Activated CD4-positive, alpha-beta T cell treated with anti-CD3 and anti-CD28 coated beads for 36 hours (primary cell): ENCODE data around the gene GRAMD1B. TPM values are rescaled to one million over a fixed set of nuclear protein-coding genes. Genes with fewer than 3 reads are reported as not detected.

Experiments used
- ATAC-seq: fragments of 200-7000 bp; cut with Tn5 transposase; one replicate; pipeline ENCODE4 v1.10.0; 2021; ENCODE audit warnings: mild to moderate bottlenecking, moderate library complexity
- CTCF ChIA-PET: fragments of 350-600 bp; sonication (Branson Sonifier 250); formaldehyde crosslinking; loops from one replicate; lab custom pipeline; 2021; ENCODE audit warnings: antibody characterized with exemption; lab: Charles Lee
- POLR2A ChIA-PET: fragments of 350-600 bp; sonication (Branson Sonifier 250); formaldehyde crosslinking; loops from one replicate; lab custom pipeline; 2021; ENCODE audit warnings: antibody characterized with exemption, inconsistent platforms; lab: Charles Lee
- DNase-seq: peaks from one replicate; pipeline ENCODE4 v3.0.0-alpha.2; 2020
- H3K27ac Mint-ChIP-seq: one replicate; pipeline ENCODE4 v1.8.0; 2021; ENCODE audit warnings: mixed read lengths
- H3K27me3 Mint-ChIP-seq: one replicate; pipeline ENCODE4 v1.8.0; 2021; ENCODE audit warnings: mixed read lengths
- H3K36me3 Mint-ChIP-seq: one replicate; pipeline ENCODE4 v1.8.0; 2021; ENCODE audit warnings: low read depth, mixed read lengths
- H3K4me1 Mint-ChIP-seq: one replicate; pipeline ENCODE4 v1.8.0; 2021; ENCODE audit warnings: mixed read lengths
- H3K4me3 Mint-ChIP-seq: one replicate; pipeline ENCODE4 v1.8.0; 2021; ENCODE audit warnings: mild to moderate bottlenecking, moderate library complexity, mixed read lengths
- H3K9me3 Mint-ChIP-seq: one replicate; pipeline ENCODE4 v1.8.0; 2021; ENCODE audit warnings: low read depth, mixed read lengths
- intact Hi-C, 2 experiments: fragments of 100-400 bp; cut with DNase I in 1 of 2; cut with micrococcal nuclease in 1 of 2; formaldehyde crosslinking; loops; one replicate each; pipeline versions ENCODE4 v1.14.2 to v1.15.1; 2022 to 2024; cut with DNase I, micrococcal nuclease
- total RNA-seq, 2 experiments: library from RNA; stranded (reverse); gene quantifications; one replicate each; pipeline ENCODE4 v1.2.3, GENCODE V29; 2021

GRAMD1B gene
- 10 to 100 TPM; 38.6 to 45.7 TPM for total RNA-seq

DNA sequence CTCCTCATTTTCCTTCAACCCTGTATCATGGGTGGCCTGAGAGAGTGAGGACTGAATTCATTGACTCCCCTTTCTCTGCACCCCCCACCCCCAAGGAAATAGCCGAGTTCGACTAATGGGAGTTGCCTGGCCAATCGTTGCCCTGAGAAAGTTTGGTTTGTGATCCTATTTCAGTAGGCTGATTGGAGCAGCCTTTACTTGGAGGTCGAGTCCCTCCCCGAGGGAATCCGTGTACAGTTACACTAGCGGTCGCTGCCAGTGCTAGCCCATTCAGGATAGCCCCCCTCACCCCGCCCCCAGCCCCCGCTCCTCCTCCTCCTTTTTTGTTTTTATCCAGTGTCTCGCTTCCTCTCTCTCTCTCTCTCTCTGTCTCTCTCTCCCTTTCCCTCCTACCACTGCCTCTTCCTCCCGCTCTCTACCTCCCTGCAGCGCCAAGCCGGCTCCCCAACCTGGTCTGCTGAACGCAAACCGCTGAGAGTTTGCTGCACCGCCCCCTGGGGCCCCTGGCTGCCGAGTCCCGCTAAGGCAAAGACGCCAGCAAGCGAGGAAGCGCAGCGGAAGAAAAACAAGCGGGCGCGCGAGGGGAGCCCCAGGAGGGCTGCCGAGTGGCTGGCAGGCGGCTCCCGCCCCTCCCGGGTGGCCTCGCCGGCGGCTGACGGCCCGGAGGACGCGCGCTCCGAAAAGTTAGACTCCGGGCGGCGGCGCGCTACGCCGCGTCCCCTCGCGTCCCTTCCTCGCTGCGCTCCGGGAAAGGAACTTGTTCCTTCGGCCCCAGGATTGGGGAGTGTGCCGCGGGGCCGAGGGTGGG is at the start of gene GRAMD1B:
Gene GRAMD1B (plus strand): TSS at position 357 of the 808 bp plus-strand sequence. CDS start 524 bp downstream, outside the sequence.
- Mint-ChIP-seq H3K4me3 (peak within 1 kb of the TSS; percentile 76), H3K36me3 (peaks cover 16% of the 10 kb centered on the region), H3K4me1 (peaks cover 39% of the 10 kb centered on the region), H3K27me3 (no peaks in the 10 kb centered on the region), H3K9me3 (no peaks in the 10 kb centered on the region), H3K27ac (peak within 1 kb of the TSS; percentile 79)
- POLR2A ChIA-PET = no interaction called here
- intact Hi-C loops = loop anchor here (1.0 to 5.0 kb wide), 5 partner anchors 23 to 128 kb away; no protein-coding TSS in a partner anchor
- DNase-seq (peak; percentile 90), ATAC-seq (peak; percentile 68)
- CTCF ChIA-PET = interaction anchor here (0.5 to 5.8 kb wide), 6 partner anchors 12 to 48 kb away, joined by 3 to 33 read pairs (median 4); no protein-coding TSS in a partner anchor

DNA sequence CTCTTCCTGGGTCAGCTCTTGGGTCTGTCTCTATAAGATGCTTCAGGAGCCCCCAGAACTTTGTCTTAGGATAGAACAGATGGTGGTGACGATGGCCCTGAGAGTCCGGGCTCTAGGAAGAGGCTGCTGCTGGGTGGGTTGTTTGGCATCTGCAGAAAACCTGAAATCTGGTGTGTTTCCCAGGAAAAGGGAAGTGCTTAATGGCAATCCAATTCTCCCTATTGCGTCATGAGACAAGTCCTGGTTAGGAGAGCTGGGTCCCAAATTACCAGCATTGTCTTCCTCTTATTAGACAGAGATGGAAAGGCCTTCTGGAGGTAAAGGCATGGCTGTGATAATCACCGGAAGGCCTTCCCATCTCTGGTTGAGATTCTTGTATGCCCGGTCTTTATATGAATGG is 48.9 kb upstream of the GRAMD1B start:
- Mint-ChIP-seq H3K4me3 (no peak overlapping the region), H3K4me1 (peaks cover 34% of the 10 kb centered on the region), H3K36me3 (no peaks in the 10 kb centered on the region), H3K27ac (peak overlapping the region; percentile 78), H3K27me3 (peaks cover 4% of the 10 kb centered on the region), H3K9me3 (no peaks in the 10 kb centered on the region)
- intact Hi-C loops = loop anchor here (5.0 kb wide), 3 partner anchors 44 to 639 kb away; no protein-coding TSS in a partner anchor
- ChIA-PET CTCF (interaction anchor here (0.8 to 1.6 kb wide), 7 partner anchors 10 to 318 kb away, joined by 3 to 7 read pairs (median 3); no protein-coding TSS in a partner anchor), POLR2A (interaction anchor here (0.9 to 1.4 kb wide), 3 partner anchors 24 to 317 kb away, joined by 3 to 13 read pairs (median 4); no protein-coding TSS in a partner anchor)
- DNase-seq (no peak), ATAC-seq (no peak)

DNA sequence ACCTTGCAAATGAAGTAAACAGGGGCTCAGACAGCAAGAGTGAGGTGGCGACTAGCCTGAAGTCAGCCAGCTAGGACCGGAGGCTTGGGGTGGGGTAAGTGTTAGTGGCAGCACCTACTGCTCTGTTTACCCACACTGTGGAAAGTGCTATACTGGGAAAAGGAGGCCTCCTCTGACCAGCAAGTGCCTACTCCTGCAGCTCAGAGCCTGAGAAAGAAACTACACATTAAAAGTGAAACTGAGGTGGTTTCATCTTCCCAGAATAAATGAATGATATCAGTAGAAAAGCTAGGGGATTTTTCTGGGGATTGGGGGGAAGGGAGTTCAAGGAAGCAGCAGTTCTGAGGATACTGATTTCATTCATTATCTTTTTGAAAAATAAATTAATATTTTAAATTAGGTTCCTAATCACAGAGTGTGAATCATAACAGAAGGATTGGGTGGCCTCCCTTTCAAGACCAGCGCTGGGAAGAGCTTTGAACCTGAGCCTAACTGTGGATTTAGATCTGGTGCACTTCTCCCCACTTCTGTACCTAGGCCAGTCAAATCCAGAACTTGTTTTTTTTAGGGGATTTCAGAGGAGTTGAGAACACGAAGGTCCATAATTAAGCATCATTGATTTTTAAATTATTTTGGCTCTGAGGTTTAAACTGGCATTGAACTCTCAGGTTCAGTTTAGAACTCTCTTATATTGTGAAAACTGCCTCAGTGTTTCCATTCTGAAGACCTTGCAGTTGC is 48.1 kb upstream of the GRAMD1B start:
- Mint-ChIP-seq H3K36me3 (no peaks in the 10 kb centered on the region), H3K9me3 (no peaks in the 10 kb centered on the region), H3K27me3 (peaks cover 4% of the 10 kb centered on the region), H3K4me3 (no peak overlapping the region), H3K4me1 (peaks cover 29% of the 10 kb centered on the region), H3K27ac (peak overlapping the region; percentile 78)
- peak; percentile 81 for DNase-seq
- ChIA-PET CTCF (interaction anchor here (0.6 to 1.6 kb wide), 10 partner anchors 9 to 318 kb away, joined by 3 to 10 read pairs (median 3); no protein-coding TSS in a partner anchor), POLR2A (interaction anchor here (0.6 to 1.8 kb wide), 6 partner anchors 10 to 526 kb away, joined by 3 to 13 read pairs (median 4); partner anchors contain the start of gene HSPA8)
- intact Hi-C loops = loop anchor here (1.0 to 5.0 kb wide), 14 partner anchors 25 to 640 kb away; partner anchors contain the start of gene HSPA8 (in 1 of the 2)
- peak; percentile 91 for ATAC-seq

DNA sequence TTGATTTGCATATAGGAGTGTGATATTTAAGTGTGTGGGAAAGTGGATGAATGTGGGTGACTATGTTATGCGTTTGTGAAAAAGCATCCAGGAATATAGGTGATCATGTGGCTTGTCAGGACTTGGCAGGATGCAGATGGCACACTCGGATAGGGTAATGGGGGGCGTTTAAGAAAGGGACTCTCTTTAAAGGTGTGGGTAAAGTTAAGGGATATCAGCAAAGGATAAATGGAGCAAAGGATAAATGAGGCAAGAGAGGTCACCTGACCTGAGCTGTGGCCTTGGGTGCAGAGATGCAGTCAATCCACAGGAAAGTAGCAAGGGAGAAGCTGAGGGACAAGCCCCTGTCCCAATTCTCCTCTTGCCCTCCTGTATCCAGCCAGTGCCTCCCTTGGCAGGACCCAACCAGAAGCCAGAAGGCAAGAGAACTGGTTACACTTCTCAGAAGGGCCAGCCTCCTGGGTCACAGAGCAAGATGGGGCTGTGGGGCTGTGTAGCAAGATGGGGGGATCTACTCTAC is 47.5 kb upstream of the GRAMD1B start:
- Mint-ChIP-seq H3K4me3 (no peak overlapping the region), H3K27me3 (peaks cover 2% of the 10 kb centered on the region), H3K36me3 (no peaks in the 10 kb centered on the region), H3K9me3 (no peaks in the 10 kb centered on the region), H3K27ac (no peak overlapping the region), H3K4me1 (peaks cover 26% of the 10 kb centered on the region)
- peak; percentile 3 for ATAC-seq
- intact Hi-C loops = loop anchor here (1.0 to 5.0 kb wide), 14 partner anchors 24 to 640 kb away; partner anchors contain the start of gene HSPA8 (in 1 of the 2)
- DNase-seq = peak; percentile 43
- CTCF ChIA-PET = interaction anchor here (1.1 to 1.6 kb wide), 5 partner anchors 21 to 82 kb away, joined by 3 to 10 read pairs (median 4); no protein-coding TSS in a partner anchor
- POLR2A ChIA-PET = interaction anchor here (0.6 to 1.8 kb wide), 4 partner anchors 11 to 526 kb away, joined by 3 to 13 read pairs (median 4); partner anchors contain the start of gene HSPA8

DNA sequence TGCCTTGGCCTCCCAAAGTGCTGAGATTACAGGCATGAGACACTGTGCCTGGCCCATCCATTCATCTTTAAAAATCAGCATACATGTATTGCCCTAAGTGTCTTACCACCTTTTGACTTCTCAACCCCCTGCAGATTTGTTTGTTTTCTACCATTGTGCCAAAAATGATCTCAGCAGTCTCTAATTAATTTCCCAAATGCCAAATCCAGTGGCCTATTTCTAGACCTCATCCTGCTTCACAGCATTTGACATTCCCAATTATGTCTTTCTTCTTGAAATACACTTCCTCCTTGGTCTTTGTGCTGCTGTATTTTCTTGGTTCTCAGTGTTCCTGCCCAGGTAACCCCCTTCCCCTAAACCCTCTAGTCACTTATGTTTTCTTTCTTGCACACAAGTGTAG is 46.0 kb upstream of the GRAMD1B start:
- H3K36me3 Mint-ChIP-seq = no peaks in the 10 kb centered on the region
- peaks cover 2% of the 10 kb centered on the region for H3K27me3 Mint-ChIP-seq
- DNase-seq (no peak), ATAC-seq (no peak)
- no peak overlapping the region for H3K27ac Mint-ChIP-seq
- ChIA-PET CTCF (interaction anchor here (0.6 to 1.6 kb wide), 5 partner anchors 16 to 91 kb away, joined by 3 to 5 read pairs (median 3); no protein-coding TSS in a partner anchor), POLR2A (no interaction called here)
- intact Hi-C loops = loop anchor here (5.0 kb wide), 3 partner anchors 47 to 642 kb away; no protein-coding TSS in a partner anchor
- H3K4me3 Mint-ChIP-seq = no peak overlapping the region
- peaks cover 23% of the 10 kb centered on the region for H3K4me1 Mint-ChIP-seq
- H3K9me3 Mint-ChIP-seq = no peaks in the 10 kb centered on the region

DNA sequence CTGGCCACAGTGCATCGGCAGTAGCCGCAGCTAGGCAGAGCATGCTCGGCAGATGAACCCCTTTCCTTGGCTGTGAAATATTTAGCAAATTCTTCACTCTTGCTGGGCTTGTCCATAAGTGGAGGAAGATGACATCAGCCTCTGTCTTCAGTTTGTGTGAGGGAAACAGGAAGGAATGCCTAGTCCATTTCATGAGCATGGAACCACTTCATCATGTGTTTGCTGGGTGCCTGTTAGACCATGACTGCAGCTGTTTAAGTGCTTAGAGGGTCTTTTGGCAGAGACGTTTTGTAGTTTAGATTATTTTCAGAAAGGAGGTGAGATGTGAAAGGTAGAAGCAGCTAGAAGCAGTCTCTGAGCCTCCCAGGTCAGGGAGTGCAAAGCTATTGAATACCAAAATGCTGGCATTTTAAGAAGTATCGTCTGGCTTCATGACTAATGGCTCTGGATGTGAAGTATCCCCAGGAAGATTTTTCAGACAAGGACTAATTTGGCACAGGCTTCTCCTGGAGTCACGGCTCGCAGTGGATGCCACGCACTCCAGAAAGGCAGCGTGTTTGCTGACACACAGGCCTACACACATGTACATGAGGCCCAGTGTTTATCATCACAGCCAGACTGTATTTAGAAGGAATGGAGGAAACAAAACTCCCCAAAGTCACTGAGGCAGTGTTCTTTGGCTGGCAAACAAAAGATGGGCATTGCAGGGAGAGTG is 43.1 kb upstream of the GRAMD1B start:
- DNase-seq (no peak), ATAC-seq (no peak)
- Mint-ChIP-seq H3K4me1 (peaks cover 4% of the 10 kb centered on the region), H3K9me3 (no peaks in the 10 kb centered on the region), H3K27ac (no peak overlapping the region), H3K4me3 (no peak overlapping the region), H3K27me3 (peaks cover 6% of the 10 kb centered on the region), H3K36me3 (no peaks in the 10 kb centered on the region)
- ChIA-PET POLR2A (no interaction called here), CTCF (interaction anchor here (1.2 kb wide), 1 partner anchor 29 kb away, joined by 3 read pairs; no protein-coding TSS in a partner anchor)
- intact Hi-C loops = no loop called here

DNA sequence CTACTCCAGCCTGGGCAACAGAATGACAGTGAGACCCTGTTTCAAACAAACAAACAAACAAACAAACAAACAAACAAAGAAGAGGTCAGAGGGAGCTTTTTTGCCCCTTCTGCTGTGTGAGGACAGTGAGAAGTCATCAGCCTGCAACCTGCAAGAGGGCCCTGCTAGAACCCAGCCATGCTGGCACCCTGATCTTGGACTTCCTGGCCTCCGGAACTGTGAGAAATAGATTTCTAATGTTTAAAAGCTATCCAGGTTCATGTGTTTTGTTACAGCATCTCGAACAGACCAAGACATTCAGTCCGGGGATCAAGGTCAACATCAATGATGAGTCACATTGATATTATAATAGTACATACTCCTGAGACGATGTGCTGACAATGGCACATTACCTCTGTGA is 41.4 kb upstream of the GRAMD1B start:
- intact Hi-C loops = no loop called here
- ATAC-seq (no peak), DNase-seq (no peak)
- no peaks in the 10 kb centered on the region for H3K36me3 Mint-ChIP-seq
- H3K27me3 Mint-ChIP-seq = peaks cover 6% of the 10 kb centered on the region
- H3K4me1 Mint-ChIP-seq = peaks cover 11% of the 10 kb centered on the region
- no peaks in the 10 kb centered on the region for H3K9me3 Mint-ChIP-seq
- no peak overlapping the region for H3K27ac Mint-ChIP-seq
- ChIA-PET CTCF (interaction anchor here (0.6 kb wide), 1 partner anchor 1915 kb away, joined by 3 read pairs; no protein-coding TSS in a partner anchor), POLR2A (no interaction called here)
- H3K4me3 Mint-ChIP-seq = no peak overlapping the region

DNA sequence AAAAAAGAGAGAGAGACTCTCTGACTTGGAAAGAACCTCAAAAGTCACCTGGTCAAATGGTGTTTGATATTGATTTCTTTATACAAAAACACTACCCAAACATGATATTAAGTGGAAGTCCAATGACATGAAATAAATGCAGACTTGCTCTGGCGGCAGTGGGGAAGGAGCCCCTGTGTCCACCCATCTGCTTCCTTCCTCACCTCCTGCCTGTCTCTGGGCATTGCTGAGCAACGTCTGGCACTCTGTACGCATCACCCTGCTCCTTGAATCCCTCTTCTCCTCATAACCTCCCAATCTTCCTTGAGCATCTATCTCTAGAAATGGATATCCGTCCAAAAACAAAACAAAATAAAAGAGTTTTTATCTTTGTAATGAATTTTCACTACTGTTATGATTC is 39.9 kb upstream of the GRAMD1B start:
- ChIA-PET CTCF (interaction anchor here (0.9 to 1.4 kb wide), 3 partner anchors 9 to 225 kb away, joined by 3 read pairs; no protein-coding TSS in a partner anchor), POLR2A (no interaction called here)
- no peaks in the 10 kb centered on the region for H3K9me3 Mint-ChIP-seq
- H3K27me3 Mint-ChIP-seq = peaks cover 12% of the 10 kb centered on the region
- no peak overlapping the region for H3K27ac Mint-ChIP-seq
- H3K4me1 Mint-ChIP-seq = peaks cover 11% of the 10 kb centered on the region
- ATAC-seq (no peak), DNase-seq (no peak)
- H3K36me3 Mint-ChIP-seq = no peaks in the 10 kb centered on the region
- no peak overlapping the region for H3K4me3 Mint-ChIP-seq
- intact Hi-C loops = no loop called here

DNA sequence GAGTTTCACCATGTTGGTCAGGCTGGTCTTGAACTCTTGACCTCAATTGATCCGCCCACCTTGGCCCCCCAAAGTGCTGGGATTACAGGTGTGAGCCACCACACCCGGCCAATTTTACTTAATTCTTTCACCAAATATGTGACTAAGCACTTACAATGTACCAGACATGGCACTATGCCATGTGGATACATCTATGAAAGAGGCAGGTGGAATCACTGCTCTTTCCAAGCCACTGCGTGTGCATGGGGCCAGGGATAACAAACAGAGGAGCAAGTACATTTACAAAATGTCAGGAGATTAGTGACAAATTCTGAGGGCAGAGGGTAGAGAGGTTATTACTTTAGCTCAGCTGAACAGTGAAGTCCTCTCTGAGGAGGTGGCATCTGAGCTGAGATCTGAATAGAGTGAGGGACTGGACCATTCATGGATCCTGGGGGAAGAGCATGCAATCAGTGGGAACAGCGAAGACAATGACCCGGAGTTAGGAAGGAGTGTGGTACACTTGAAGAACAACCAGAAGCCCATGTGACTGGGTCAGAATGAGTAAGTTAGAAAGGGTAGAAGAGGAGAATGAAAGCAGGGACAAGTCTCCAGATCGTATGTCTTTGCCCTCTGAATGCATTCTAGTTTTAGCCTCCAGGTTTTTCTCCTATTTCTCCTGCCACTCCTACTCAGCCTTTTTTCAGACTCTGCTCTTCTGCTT is 38.3 kb upstream of the GRAMD1B start:
- no peak for DNase-seq
- ATAC-seq = peak; percentile 36
- Mint-ChIP-seq H3K27me3 (peaks cover 12% of the 10 kb centered on the region), H3K27ac (peak overlapping the region; percentile 37), H3K4me3 (no peak overlapping the region), H3K36me3 (no peaks in the 10 kb centered on the region), H3K9me3 (no peaks in the 10 kb centered on the region), H3K4me1 (peaks cover 11% of the 10 kb centered on the region)
- intact Hi-C loops = no loop called here
- POLR2A ChIA-PET = no interaction called here
- CTCF ChIA-PET = interaction anchor here (0.5 to 1.4 kb wide), 3 partner anchors 67 to 280 kb away, joined by 3 to 4 read pairs (median 3); no protein-coding TSS in a partner anchor
